GM13976 (cell line): ENCODE results near the gene SYT1.
A peak's percentile ranks its signal among the peaks of the same experiment; 100 is the strongest.

Experiments used
- DNase-seq: peaks from one replicate; pipeline ENCODE4 v3.0.0; 2012; ENCODE audit warnings: low spot score
- in situ Hi-C: fragments of 300-500 bp; cut with MboI; formaldehyde crosslinking; loops from one replicate; pipeline ENCODE4 v1.12.0; 2022; ENCODE audit warnings: low sequenced_read_pairs, mixed read lengths, inconsistent platforms; ENCODE audit not compliant: unreplicated experiment
- TF ChIP-seq, protein P1 (sequence below): IDR thresholded peaks from 2 replicates; pipeline ENCODE4 v1.5.1; 2012; ENCODE audit warnings: borderline replicate concordance, mild to moderate bottlenecking; ENCODE audit not compliant: insufficient read depth; ENCODE audit errors: extremely low read depth, missing control alignments, control extremely low read depth

Gene SYT1

DNA sequence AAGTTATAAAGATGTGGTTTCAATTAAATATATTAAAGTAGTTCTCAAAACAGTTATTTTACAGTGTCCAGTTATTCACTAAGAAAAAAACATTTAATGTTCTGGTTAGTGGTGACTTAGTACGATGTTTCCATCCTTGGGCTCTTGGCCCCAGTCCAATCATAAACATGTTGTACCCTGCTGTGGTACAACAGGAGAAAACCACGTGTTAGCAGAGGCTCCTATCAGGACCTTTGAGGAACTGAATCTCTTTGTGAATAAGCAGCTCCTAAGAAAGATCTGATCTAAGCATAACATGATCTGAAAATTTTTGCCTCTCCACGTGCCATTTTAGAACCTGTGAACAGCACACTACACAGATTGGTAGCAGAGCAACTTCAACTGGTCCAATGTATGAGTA lies 234.0 kb downstream of the SYT1 start:
- no peak for DNase-seq
- in situ Hi-C loops = no loop called here
- TF ChIP-seq, protein P1, sequence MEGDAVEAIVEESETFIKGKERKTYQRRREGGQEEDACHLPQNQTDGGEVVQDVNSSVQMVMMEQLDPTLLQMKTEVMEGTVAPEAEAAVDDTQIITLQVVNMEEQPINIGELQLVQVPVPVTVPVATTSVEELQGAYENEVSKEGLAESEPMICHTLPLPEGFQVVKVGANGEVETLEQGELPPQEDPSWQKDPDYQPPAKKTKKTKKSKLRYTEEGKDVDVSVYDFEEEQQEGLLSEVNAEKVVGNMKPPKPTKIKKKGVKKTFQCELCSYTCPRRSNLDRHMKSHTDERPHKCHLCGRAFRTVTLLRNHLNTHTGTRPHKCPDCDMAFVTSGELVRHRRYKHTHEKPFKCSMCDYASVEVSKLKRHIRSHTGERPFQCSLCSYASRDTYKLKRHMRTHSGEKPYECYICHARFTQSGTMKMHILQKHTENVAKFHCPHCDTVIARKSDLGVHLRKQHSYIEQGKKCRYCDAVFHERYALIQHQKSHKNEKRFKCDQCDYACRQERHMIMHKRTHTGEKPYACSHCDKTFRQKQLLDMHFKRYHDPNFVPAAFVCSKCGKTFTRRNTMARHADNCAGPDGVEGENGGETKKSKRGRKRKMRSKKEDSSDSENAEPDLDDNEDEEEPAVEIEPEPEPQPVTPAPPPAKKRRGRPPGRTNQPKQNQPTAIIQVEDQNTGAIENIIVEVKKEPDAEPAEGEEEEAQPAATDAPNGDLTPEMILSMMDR = no peak

DNA sequence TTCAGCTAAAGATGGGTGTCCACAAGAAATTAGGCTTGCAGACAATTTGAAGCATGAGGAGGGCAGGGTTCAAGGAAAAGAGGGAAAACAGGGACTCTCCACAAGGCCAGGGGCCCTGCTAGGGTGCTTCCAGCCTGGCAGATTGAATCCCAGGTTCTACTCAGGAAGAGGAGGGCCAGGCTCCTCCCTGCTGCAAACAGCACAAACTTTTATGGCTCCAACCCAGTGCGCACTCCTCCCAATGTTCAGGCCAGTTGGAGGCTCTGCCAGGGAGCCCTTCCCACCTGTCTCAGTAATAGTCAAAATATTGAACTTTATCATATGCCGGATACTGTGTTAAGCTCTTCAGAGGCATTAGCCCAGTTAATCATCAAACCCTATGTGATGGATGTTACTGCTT lies 244.4 kb downstream of the SYT1 start:
- TF ChIP-seq, protein P1 = no peak
- no peak for DNase-seq
- in situ Hi-C loops = no loop called here

DNA sequence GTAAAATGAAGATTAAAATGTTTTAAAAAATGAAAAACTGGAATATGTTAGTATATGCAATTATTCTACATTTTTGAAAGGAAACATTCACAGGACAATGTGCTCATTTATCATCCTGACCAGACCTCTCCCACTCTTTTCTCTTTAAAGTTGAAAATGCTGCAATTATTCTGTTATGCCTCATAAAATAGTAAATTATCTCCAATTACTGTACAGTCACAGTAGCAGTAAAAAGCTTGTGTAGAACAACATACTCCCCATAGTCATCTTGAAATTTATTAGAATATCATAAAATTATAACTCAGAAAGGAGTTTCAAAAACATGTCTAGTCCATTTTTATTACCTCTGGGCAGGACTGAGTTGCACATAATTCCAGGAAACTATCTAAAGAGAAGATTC lies 250.3 kb downstream of the SYT1 start:
- in situ Hi-C loops = no loop called here
- DNase-seq = no peak
- TF ChIP-seq, protein P1 = no peak

DNA sequence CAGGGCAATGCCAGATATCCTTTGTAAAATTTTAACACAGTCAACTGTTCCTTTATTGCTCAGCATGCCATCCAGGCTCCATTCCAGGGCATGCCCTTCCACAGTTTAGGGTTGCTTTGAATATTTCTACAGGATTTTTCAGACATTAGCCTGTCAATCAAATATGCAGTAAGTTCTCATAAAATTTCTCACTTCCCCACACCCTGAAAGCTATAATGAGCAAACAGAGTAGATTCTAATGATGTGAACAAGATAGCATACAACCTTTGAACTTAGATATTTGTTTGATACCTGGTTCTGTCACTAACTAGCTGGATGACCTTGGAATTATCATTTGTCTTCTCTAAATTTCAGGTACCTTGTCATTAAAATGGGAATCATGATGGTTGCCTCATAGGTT lies 251.2 kb downstream of the SYT1 start:
- in situ Hi-C loops = no loop called here
- TF ChIP-seq, protein P1 = no peak
- DNase-seq = no peak

DNA sequence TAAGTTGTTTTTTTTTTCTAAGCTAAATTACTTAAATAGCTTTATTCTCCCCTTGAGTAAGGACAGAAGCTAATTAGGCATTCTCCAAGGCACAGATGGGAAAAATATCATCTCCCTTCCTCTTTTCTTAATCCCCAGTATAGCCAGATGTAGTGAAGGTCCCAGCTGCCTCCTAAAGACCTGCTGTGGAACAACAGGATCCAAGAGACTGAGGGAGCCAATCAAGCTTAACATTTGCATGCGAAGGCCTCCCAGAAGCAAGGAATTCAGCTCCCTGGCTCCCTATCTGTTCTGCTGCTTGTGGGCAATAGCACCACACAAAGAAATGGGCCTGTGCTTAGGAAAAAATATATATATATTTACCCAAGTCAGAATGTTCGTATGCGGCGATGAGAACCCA lies 255.2 kb downstream of the SYT1 start:
- in situ Hi-C loops = no loop called here
- no peak for DNase-seq
- TF ChIP-seq, protein P1 = no peak

DNA sequence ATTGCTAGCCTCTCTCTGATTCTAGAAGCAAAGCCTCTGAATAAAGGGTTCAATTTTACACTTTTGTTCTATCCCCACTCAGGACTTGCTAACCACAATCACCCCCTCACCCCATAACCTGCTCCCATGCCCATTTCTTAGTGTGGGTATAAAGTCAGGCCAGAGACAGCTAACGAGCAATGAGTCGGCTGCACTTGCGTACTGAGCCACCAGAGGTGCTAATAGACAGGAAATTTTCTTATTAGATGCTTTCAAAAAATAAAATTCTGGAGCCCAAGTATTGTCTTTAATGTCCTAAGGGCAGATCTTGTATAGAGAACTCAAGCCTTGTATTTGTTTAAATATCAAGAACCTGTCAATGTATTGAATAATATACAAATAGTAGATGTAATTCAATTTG lies 256.9 kb downstream of the SYT1 start:
- TF ChIP-seq, protein P1 = no peak
- DNase-seq = peak; percentile 9
- in situ Hi-C loops = no loop called here

DNA sequence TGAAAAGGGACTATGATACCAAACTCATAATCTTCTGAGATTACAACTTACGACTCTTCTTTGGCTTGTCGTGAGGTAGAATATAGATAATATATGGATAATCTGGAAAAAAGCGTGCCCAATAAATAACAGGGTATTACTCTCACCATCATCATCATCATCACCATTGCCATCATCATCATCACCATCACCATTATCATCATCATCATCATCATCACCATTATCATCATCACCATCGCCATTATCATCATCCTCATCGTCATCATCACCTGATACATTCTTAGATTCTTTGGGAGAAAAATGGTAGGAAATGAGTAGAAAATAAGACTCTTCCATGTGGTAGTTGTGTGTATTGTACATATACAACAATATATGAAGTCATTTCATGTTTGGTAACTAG lies 259.8 kb downstream of the SYT1 start:
- TF ChIP-seq, protein P1 = no peak
- in situ Hi-C loops = no loop called here
- no peak for DNase-seq
